SW480 (cell line): ENCODE results near the gene ALG11.
A peak's percentile ranks its signal among the peaks of the same experiment; 100 is the strongest.
"Not testable (repeated sequence)": the region's sequence is repeated elsewhere in the genome, so short reads cannot be mapped to it uniquely, and the experiment has no call there.

Experiments used
- DNase-seq: peaks from one replicate; pipeline ENCODE4 v3.0.0-alpha.2; 2016; ENCODE audit warnings: low spot score

The ALG11 gene

DNA sequence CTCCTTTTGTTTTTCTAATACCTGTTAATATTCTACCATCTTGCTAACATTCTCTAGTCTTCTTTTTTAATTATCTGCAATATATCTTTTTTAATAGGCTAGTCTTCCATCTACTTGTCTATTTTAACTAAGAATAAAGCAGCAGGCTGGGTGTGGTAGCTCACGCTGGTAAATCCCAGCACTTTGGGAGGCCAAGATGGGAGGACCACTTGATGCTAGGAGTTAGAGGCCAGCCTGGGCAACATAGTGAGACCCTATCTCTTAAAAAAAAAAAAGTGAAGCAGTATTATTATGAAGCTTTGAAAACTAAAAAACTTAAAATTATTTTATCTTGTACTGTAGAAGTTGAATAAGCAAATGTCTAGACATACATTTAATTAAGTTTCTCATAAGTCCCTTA lies 15.6 kb downstream of the ALG11 start:
- no peak for DNase-seq

DNA sequence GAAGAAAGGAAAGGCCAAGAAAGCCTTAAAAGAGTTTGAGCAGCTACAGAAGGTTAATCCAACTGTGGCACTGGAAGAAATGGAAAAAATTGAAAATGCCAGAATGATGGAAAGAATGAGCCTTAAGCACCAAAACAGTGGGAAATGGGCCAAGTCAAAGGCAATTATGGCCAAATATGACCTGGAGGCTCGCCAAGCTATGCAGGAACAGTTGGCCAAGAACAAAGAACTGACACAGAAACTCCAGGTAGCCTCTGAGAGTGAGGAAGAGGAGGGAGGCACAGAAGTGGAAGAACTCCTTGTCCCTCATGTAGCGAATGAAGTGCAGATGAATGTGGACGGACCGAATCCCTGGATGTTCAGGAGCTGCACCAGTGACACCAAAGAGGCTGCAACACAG lies 17.4 kb downstream of the ALG11 start:
- DNase-seq: no peak

- not testable (repeated sequence) for DNase-seq
Measured at GRCh38 chr13:52030401-52030800, 18.2 kb downstream of the ALG11 start.

DNA sequence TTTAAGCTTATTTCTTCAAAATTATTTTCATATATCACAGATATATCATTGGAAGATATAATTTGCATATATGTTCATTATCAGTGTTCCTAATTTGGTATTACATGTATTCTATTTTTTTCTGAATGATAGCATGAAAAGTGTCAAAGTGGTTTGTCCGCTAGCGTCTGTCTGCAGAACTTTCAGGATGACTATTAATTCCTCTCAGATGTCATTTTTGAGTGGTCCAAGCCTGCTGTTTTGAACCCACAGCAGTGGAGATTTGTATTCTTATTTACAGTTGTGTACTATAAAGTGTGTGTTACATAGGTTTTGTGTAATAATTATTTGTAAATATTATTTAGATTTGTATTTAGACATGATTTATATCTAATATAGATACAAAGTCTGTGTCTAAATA lies 20.8 kb downstream of the ALG11 start:
- DNase-seq: no peak

- no peak for DNase-seq
Measured at GRCh38 chr13:52034616-52035226, 22.5 kb downstream of the ALG11 start.

DNA sequence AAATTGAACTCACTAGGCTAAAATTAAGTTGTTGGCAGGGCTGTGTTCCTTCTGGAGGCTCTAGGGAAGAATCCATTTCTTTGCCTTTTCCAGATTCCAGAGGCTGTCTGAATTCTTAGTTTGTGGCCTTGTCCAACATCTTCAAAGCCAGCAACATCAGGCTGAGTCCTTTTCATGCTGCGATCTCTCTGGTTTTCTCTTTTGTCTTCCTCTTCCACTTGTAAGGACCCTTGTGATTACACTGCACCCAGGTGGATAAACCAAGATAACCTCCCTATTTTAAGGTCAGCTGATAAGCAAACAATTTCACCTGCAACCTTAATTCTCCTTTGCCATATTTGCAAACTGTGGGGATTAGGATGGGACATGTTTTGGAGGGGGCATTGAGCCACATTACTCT lies 23.8 kb downstream of the ALG11 start:
- no peak for DNase-seq

GRCh38 chr13:52043675-52044074 lies 31.5 kb downstream of the ALG11 start:
- no peak for DNase-seq

- no peak for DNase-seq
Measured at GRCh38 chr13:52047463-52047862, 35.3 kb downstream of the ALG11 start.

DNA sequence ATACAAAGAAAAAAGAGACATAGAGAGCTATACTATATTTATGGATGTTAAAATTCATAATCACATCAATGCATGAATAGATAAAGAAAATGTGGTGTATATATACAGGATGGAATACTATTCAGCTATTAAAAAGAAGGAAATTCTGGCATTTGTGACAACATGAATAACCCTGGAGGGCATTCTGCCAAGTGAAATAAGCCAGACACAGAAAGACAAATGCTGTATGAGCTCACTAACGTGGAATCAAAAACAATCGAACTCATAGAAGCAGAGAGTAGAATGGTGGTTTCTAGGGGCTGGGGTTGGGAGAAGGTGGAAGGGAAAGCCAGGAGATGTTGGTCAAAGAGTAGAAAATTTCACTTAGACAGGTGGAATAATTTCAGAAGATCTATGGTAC lies 36.3 kb downstream of the ALG11 start:
- no peak for DNase-seq

GRCh38 chr13:52051400-52051799 lies 39.2 kb downstream of the ALG11 start:
- DNase-seq: no peak

DNA sequence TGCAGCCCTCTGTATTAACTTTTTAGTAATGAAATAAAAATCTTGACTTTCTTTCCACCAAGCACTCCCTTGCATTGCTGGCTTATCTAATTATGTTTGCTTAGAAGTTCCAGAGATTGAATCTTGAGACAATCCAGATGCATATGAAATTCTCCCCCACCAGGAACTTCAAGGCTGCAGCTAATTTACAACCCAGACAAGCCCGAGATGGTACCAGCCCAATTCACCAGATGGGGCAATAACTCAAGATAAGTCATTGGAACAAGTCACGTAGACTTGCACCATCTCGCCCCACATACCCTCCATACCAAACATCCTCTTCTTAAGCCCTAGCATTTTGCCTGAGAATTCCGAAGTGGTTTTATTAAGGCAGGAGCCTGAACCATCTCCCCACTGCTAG lies 41.3 kb downstream of the ALG11 start:
- no peak for DNase-seq

GRCh38 chr13:52061064-52061463 lies 48.9 kb downstream of the ALG11 start:
- DNase-seq: not testable (repeated sequence)

DNA sequence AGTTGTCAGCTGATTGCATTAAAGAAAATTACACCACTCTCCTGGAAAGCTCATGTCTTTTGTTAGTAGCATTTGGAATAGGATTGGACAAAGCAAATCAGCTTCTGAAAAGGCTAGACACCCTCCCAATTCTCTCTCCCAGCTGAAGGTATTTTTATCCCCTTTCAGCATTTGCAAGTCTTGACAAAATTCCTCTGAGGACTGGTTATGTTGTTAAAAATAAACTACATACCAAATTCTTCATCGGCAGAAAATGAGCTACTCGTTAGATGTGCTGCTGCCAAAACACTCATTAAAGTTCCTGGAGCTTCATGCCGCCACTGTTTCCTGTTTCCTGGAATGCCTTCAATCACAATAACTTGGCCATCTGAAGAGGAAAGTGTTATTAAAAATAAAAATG lies 49.4 kb downstream of the ALG11 start:
- DNase-seq: no peak

GRCh38 chr13:52067237-52067636 lies 55.0 kb downstream of the ALG11 start:
- no peak for DNase-seq

- DNase-seq: peak; percentile 56
Measured at GRCh38 chr13:52070929-52071523, 58.8 kb downstream of the ALG11 start.
